NCI-H2029 treated with DMSO at 0.1 percent for 48 hours (cell line): ENCODE measurements around the gene RASD2.
"Not testable (repeated sequence)": the region's sequence is repeated elsewhere in the genome, so short reads cannot be mapped to it uniquely, and the experiment has no call there.

Source experiments
- DNase-seq: peaks from one replicate; lab custom pipeline; 2025; lab: John Stamatoyannopoulos, UW

The RASD2 gene, protein sequence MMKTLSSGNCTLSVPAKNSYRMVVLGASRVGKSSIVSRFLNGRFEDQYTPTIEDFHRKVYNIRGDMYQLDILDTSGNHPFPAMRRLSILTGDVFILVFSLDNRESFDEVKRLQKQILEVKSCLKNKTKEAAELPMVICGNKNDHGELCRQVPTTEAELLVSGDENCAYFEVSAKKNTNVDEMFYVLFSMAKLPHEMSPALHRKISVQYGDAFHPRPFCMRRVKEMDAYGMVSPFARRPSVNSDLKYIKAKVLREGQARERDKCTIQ

DNA sequence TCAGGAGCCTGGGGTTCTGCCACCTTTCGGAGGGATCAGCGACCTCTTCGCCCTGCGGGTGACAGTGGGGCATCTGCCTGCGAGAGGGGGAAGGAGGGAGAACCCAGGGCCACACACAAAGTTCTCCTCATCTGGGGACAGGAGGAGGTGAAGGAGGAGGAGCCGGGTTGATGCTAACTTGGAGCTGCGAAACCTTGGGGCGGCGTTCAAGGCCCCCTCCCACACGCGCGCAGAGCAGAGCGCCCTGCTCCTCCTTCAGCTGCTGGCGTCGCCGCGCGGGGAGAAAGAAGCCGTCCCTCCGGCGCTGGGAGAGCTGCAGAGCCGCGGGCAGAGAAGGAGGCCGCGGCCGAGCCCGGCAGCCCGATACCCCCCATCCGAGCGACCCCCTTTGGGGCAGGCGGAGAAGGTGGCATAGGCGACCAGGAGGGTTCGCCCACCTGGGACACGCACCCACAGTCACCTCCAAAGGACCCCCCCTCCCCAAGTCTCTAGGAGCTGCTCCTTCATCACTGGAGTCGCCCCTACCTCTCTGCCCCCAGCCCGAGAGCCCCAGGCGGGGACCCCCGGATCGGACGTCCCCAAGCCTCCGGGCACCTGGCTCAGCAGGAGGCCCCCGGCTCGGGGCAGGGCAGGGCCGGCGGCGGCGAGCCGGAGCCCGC is at the start of gene RASD2:
Gene RASD2, plus strand, starts transcription at position 237 of the 659 bp plus-strand sequence. CDS start 5,979 bp downstream, outside the sequence.
- no peak for DNase-seq

DNA sequence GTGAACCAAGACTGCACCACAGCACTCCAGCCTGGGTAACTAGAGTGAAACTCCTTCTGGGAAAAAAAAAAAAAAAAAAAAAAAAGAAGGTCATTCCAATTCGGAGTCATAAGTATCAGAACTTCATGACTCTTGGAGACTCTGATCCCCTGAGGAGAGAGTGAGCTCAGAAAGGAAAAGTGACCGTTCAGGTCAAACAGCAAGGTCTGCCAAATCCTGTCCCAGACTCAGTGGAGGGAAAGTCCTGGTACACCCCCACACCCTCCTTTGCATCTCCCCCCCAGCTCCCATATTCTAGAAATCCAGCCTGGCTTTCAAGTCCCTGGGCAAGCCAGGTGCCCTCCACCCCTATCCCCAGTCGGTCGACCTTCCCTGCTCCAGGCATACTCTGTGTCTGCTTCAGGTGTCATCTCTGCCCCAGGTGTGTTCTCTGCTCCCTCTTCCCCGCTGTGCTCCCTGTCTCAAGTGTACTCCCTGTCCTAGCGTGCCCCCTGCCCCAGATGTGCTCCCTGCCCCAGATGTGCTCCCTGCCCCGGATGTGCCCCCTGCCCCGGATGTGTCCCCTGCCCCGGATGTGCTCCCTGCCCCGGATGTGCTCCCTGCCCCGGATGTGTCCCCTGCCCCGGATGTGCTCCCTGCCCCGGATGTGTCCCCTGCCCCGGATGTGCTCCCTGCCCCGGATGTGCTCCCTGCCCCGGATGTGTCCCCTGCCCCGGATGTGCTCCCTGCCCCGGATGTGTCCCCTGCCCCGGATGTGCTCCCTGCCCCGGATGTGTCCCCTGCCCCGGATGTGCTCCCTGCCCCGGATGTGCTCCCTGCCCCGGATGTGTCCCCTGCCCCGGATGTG is 49.3 kb upstream of the RASD2 start:
- not testable (repeated sequence) for DNase-seq

- no peak for DNase-seq
These were observed 48.7 kb upstream of the RASD2 start for GRCh38 chr22:35491908-35492380.

- no peak for DNase-seq
These were observed 47.6 kb upstream of the RASD2 start for GRCh38 chr22:35493074-35493473.

GRCh38 chr22:35495711-35496110 is 44.9 kb upstream of the RASD2 start:
- not testable (repeated sequence) for DNase-seq

DNA sequence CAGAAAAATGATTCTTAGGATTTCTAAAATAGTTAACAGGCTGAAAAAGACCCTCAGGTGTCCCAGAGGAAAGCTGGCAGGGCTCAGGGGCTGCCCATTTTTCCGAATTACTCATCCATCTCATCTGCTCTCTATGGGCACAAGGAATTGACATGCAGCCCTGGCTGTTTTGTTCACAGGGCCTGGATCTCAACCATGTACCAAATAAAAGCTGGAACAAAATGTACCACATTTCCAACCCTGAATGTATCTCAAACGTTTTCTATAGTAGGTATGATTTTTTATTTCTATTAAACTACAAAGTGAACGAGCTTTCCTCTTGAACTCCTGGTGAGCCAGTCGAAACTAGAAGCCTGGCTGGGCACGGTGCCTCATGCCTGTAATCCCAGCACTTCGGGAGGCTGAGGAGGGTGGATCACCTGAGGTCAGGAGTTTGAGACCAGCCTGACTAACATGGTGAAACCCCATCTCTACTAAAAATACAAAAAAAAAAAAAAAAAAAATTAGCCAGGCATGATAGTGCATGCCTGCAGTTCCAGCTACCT is 43.8 kb upstream of the RASD2 start:
- DNase-seq = no peak

DNA sequence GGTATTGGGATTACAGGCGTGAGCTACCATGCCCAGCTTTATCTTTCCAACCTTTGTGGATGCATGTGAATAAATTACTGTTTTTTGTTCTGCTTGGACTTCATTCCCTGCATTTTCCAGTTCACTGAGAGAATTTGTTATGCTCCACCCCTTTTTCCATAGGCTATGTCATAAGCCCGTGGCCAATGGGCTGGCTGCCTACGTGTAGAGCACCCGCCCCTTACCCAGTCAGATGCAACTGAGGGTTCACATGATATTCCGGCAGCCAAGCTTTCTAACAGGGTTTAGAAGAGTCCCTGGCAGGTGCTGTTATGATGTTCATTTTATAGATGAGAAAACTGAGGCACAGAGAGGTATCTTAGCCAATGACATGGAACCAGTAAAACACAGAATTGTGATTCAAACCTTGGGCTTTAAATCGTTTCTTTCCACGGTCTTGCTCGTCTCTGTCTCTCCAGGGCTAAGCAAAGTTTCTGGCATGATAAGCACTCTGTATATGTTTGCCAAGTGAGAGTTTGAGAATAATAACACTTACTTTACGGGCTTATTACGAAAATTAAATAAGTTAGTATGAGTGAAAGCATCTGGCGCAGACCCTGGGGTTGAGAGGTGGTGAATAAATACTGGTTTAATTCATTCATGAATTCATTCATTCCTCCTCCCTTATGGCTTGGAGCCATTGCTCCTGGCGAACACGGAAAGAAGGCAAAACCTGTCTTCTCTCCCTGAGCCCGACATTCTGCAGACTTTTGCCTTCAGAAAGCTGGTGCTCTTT is 42.4 kb upstream of the RASD2 start:
- no peak for DNase-seq

DNA sequence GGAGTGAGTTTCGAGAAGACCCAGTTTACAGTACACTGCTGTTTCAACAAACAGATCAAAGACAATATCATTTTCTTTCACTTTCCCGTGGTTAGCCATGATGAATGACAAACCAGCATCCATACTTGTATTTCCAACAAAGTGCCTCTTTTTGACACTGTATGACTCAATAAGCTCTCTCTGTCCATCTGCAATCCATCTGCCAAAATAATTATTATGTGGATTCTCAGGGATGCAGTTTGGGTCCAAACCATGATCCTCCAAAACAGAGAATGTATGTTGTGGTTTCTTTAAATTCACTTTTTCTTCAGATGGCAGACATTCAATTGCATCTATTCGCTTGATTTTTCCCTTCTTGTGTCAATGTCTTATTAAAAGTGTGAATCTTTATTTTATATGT is 37.8 kb upstream of the RASD2 start:
- no peak for DNase-seq

DNA sequence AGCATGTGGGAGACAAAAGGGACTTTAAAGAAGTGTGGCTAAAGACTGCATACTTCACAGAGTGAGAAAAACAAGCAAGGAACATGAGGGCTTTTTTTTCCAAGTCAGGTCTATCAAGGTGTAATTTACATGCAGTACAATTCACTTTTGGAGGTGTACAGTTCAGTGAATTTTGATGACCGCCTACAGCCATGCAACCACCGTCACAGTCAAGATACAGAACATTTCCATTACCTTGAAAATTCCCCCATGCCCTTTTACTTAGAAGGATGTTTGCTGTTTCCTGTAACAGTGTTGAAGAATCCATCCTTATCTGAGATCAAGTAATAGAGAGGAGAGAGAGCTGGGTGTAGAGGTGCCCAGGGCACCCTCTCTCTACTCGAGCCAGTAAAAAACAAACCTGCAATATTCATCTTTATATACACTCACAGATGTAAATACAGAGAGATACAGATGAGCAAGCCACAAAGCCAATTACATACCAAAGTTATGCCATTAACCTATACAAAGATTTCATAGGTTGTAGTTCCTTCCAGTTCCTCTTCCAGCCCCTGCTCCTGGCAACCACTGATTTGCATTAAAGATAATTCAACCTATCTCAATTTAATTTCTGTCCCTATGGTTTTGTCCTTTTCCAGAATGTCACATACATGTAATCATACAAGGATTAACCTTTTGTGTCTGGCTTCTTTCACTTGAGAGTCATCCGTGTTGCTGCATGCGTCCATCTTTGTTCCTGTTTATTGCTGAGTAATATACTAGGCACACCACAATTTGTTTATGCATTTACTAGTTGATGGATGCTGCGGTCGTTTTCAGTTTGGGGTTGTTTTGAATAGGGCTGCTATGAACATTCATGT is 35.0 kb upstream of the RASD2 start:
- no peak for DNase-seq

GRCh38 chr22:35506259-35506570 is 34.4 kb upstream of the RASD2 start:
- no peak for DNase-seq

GRCh38 chr22:35507851-35508250 is 32.8 kb upstream of the RASD2 start:
- not testable (repeated sequence) for DNase-seq

- DNase-seq = no peak
These were observed 31.2 kb upstream of the RASD2 start for GRCh38 chr22:35509451-35509850.

GRCh38 chr22:35509960-35510359 is 30.7 kb upstream of the RASD2 start:
- no peak for DNase-seq

- DNase-seq = no peak
These were observed 30.1 kb upstream of the RASD2 start for GRCh38 chr22:35510481-35510934.

GRCh38 chr22:35510951-35511350 is 29.7 kb upstream of the RASD2 start:
- no peak for DNase-seq

GRCh38 chr22:35514366-35514765 is 26.3 kb upstream of the RASD2 start:
- DNase-seq = no peak

GRCh38 chr22:35515952-35516351 is 24.7 kb upstream of the RASD2 start:
- DNase-seq = not testable (repeated sequence)

DNA sequence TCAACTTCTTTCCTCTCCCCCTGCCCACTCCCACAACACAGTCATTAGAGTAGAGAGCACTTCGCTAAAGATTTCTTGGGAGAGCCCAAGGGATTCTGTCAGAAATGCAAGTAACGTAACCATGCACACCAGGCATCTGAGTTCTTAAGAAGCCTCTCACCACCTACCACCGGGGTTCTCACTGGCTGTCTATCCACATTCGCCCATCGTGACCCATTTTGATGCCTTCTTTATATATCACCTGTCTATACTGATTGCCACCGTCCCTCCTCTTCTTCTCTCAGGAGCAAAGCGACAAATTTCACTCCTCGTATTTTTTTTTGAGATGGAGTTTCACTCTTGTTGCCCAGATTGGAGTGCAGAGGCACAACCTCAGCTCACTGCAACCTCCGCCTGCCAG is 23.9 kb upstream of the RASD2 start:
- no peak for DNase-seq

- DNase-seq = no peak
These were observed 23.4 kb upstream of the RASD2 start for GRCh38 chr22:35517207-35517606.

- no peak for DNase-seq
These were observed 22.7 kb upstream of the RASD2 start for GRCh38 chr22:35517769-35518530.
